ENCODE data around the gene DUSP10.

The DUSP10 gene

GRCh38 chr1:221741703-221742554 lies at the start of gene DUSP10:
DUSP10 (minus strand) TSS chr1:221742089; CDS start chr1:221739744, 2,345 bp downstream.
- Histone ChIP-seq H3F3A (ENCODE audit: insufficient read depth, low read length) (no peaks in the 10 kb centered on the region), H3K9me3 (ENCODE audit: low read length) (no peaks in the 10 kb centered on the region), H3K36me3 (ENCODE audit: insufficient read depth, low read length) (peaks cover 30% of the 10 kb centered on the region), H3K79me2 (ENCODE audit: insufficient read depth, low read length) (peaks cover 31% of the 10 kb centered on the region), H3K9me2 (ENCODE audit: low read depth, low read length) (no peaks in the 10 kb centered on the region), H3K27ac (ENCODE audit: low read depth, low read length, poor library complexity, severe bottlenecking) (peak within 1 kb of the TSS; percentile 89), H3K27me3 (ENCODE audit: insufficient read depth, low read length) (no peaks in the 10 kb centered on the region), H2AFZ (ENCODE audit: low read length) (no peak within 1 kb of the TSS), H3K4me3 (ENCODE audit: low read depth, low read length, poor library complexity, severe bottlenecking) (peak within 1 kb of the TSS; percentile 77), H4K20me1 (ENCODE audit: insufficient read depth, low read length) (no peaks in the 10 kb centered on the region), H3K4me2 (ENCODE audit: low read length) (peak within 1 kb of the TSS; percentile 84), H3K4me1 (ENCODE audit: insufficient read depth, low read length, severe bottlenecking) (peaks cover 47% of the 10 kb centered on the region), H3K9ac (ENCODE audit: low read length) (peak within 1 kb of the TSS; percentile 75)
- TF ChIP-seq CTCF (IDR thresholded peaks at IDR 0.05; ENCODE audit: low read length): no peak; the same call in 1 of the 2 replicates
- no peak for TF ChIP-seq EZH2 (IDR thresholded peaks at IDR 0.05; ENCODE audit: borderline replicate concordance, low read length)

- no peaks in the 10 kb centered on the region for H3K27me3 ChIP-seq (ENCODE audit: insufficient read depth, low read length)
- H3K4me1 ChIP-seq (ENCODE audit: insufficient read depth, low read length, severe bottlenecking): peaks cover 4% of the 10 kb centered on the region
- no peaks in the 10 kb centered on the region for H3K9me2 ChIP-seq (ENCODE audit: low read depth, low read length)
- no peak overlapping the region for H3K9ac ChIP-seq (ENCODE audit: low read length)
- no peak for TF ChIP-seq CTCF (IDR thresholded peaks at IDR 0.05; ENCODE audit: low read length)
- no peaks in the 10 kb centered on the region for H3K79me2 ChIP-seq (ENCODE audit: insufficient read depth, low read length)
- no peak overlapping the region for H3K4me3 ChIP-seq (ENCODE audit: low read depth, low read length, poor library complexity, severe bottlenecking)
- H2AFZ ChIP-seq (ENCODE audit: low read length): no peak overlapping the region
- H3K36me3 ChIP-seq (ENCODE audit: insufficient read depth, low read length): no peaks in the 10 kb centered on the region
- no peaks in the 10 kb centered on the region for H3F3A ChIP-seq (ENCODE audit: insufficient read depth, low read length)
- no peak overlapping the region for H3K27ac ChIP-seq (ENCODE audit: low read depth, low read length, poor library complexity, severe bottlenecking)
- H3K4me2 ChIP-seq (ENCODE audit: low read length): no peak overlapping the region
- H4K20me1 ChIP-seq (ENCODE audit: insufficient read depth, low read length): no peaks in the 10 kb centered on the region
- no peaks in the 10 kb centered on the region for H3K9me3 ChIP-seq (ENCODE audit: low read length)
Measured at GRCh38 chr1:221788466-221788865, 46.6 kb upstream of the DUSP10 start.

GRCh38 chr1:221786647-221787046 lies 44.8 kb upstream of the DUSP10 start:
- Histone ChIP-seq H3F3A (ENCODE audit: insufficient read depth, low read length) (no peaks in the 10 kb centered on the region), H3K36me3 (ENCODE audit: insufficient read depth, low read length) (no peaks in the 10 kb centered on the region), H4K20me1 (ENCODE audit: insufficient read depth, low read length) (no peaks in the 10 kb centered on the region), H3K4me3 (ENCODE audit: low read depth, low read length, poor library complexity, severe bottlenecking) (no peak overlapping the region), H3K4me1 (ENCODE audit: insufficient read depth, low read length, severe bottlenecking) (no peaks in the 10 kb centered on the region), H2AFZ (ENCODE audit: low read length) (no peak overlapping the region), H3K9me3 (ENCODE audit: low read length) (no peaks in the 10 kb centered on the region), H3K9me2 (ENCODE audit: low read depth, low read length) (no peaks in the 10 kb centered on the region), H3K4me2 (ENCODE audit: low read length) (no peak overlapping the region), H3K27ac (ENCODE audit: low read depth, low read length, poor library complexity, severe bottlenecking) (no peak overlapping the region), H3K27me3 (ENCODE audit: insufficient read depth, low read length) (no peaks in the 10 kb centered on the region), H3K79me2 (ENCODE audit: insufficient read depth, low read length) (no peaks in the 10 kb centered on the region), H3K9ac (ENCODE audit: low read length) (no peak overlapping the region)
- TF ChIP-seq CTCF (IDR thresholded peaks at IDR 0.05; ENCODE audit: low read length): no peak
- TF ChIP-seq EZH2 (IDR thresholded peaks at IDR 0.05; ENCODE audit: borderline replicate concordance, low read length): no peak

Measured in OCI-LY1 (cell line).